Endothelial cell of umbilical vein (primary cell): ENCODE data around the gene ATP8B3. TPM values are rescaled to one million over a fixed set of nuclear protein-coding genes. Genes with fewer than 3 reads are reported as not detected.

Experiments used
- BruUV-seq: library from RNA; stranded (reverse); fragments of 400-500 nt; replicated peaks from 2 replicates; lab custom pipeline; 2021; lab: Mats Ljungman, UMichigan
- CTCF ChIA-PET: fragments of 300-600, 350-600 bp; sonication (Branson Sonifier 250); formaldehyde crosslinking; loops from one replicate; lab custom pipeline; 2021; ENCODE audit warnings: antibody characterized with exemption, inconsistent platforms; lab: Charles Lee
- POLR2A ChIA-PET: fragments of 300-600, 350-600 bp; sonication (Branson Sonifier 250); formaldehyde crosslinking; loops from one replicate; lab custom pipeline; 2021; ENCODE audit warnings: antibody characterized with exemption, inconsistent platforms; lab: Charles Lee
- DNase-seq: peaks from one replicate; pipeline ENCODE4 v3.0.0-alpha.2; 2011; ENCODE audit warnings: low read depth, low spot score
- FAIRE-seq: peaks from 2 replicates; lab custom pipeline; 2011; peaks lifted over from hg19 to GRCh38; lab: Jason Lieb, UNC
- H2AFZ ChIP-seq: 2 replicates; pipeline ENCODE4 v1.6.0; 2012; ENCODE audit warnings: low read depth, low read length, control low read depth, inconsistent platforms
- H3K27ac ChIP-seq: 2 replicates; pipeline ENCODE4 v1.5.1; 2011; ENCODE audit warnings: low read depth, mild to moderate bottlenecking, control low read depth, low read length, moderate library complexity; ENCODE audit not compliant: insufficient read depth
- H3K27me3 ChIP-seq, 2 experiments: 2 replicates each; pipeline versions ENCODE4 v1.6.0 to v1.6.1; 2011; ENCODE audit warnings: low read length in 2 of 2, mixed read lengths in 1 of 2; ENCODE audit not compliant: control insufficient read depth in 2 of 2, insufficient read depth in 2 of 2
- H3K36me3 ChIP-seq, 2 experiments: 2 replicates in 1 of 2; 3 replicates in 1 of 2; pipeline ENCODE4 v1.5.1; 2011; ENCODE audit warnings: low read length in 2 of 2, mild to moderate bottlenecking in 1 of 2, moderate library complexity in 1 of 2; ENCODE audit not compliant: control insufficient read depth in 2 of 2, insufficient read depth in 2 of 2; ENCODE audit errors: extremely low read depth in 1 of 2
- H3K4me1 ChIP-seq: 3 replicates; pipeline ENCODE4 v1.5.1; 2011; ENCODE audit warnings: mild to moderate bottlenecking, low read length; ENCODE audit not compliant: control insufficient read depth, insufficient read depth; ENCODE audit errors: extremely low read depth
- H3K4me2 ChIP-seq: 2 replicates; pipeline ENCODE4 v1.6.1; 2011; ENCODE audit warnings: low read length, control low read depth, mixed read lengths; ENCODE audit not compliant: insufficient read depth
- H3K4me3 ChIP-seq, 3 experiments: fragments of 200-600 bp in 1 of 3; sonication (generic), shearing (Covaris generic) in 1 of 3; replicated peaks in 1 of 3; 2 replicates each; pipeline ENCODE4 v1.5.1; 2011 to 2016; ENCODE audit warnings: control low read depth in 3 of 3, low read length in 3 of 3, mild to moderate bottlenecking in 2 of 3, inconsistent platforms in 1 of 3, low read depth in 1 of 3, moderate library complexity in 1 of 3; ENCODE audit not compliant: insufficient read depth in 1 of 3
- H3K79me2 ChIP-seq: 2 replicates; pipeline ENCODE4 v1.6.0; 2012; ENCODE audit warnings: low read length, inconsistent platforms; ENCODE audit not compliant: control insufficient read depth, insufficient read depth
- H3K9ac ChIP-seq: replicated peaks from 2 replicates; pipeline ENCODE3; 2011; ENCODE audit warnings: low read length, control low read depth; ENCODE audit not compliant: insufficient read depth; ENCODE audit errors: extremely low read depth
- H3K9me1 ChIP-seq: replicated peaks from 3 replicates; pipeline ENCODE4 v1.6.0; 2011; ENCODE audit warnings: mild to moderate bottlenecking, low read length; ENCODE audit not compliant: control insufficient read depth, insufficient read depth; ENCODE audit errors: extremely low read depth
- H3K9me3 ChIP-seq: replicated peaks from 2 replicates; pipeline ENCODE4 v1.5.1; 2012; ENCODE audit warnings: low read length, inconsistent platforms; ENCODE audit not compliant: control insufficient read depth, insufficient read depth
- H4K20me1 ChIP-seq: replicated peaks from 2 replicates; pipeline ENCODE3; 2011; ENCODE audit warnings: mild to moderate bottlenecking, low read length; ENCODE audit not compliant: control insufficient read depth, insufficient read depth; ENCODE audit errors: extremely low read depth
- EZH2 ChIP-seq: IDR thresholded peaks from 2 replicates; pipeline ENCODE4 v1.6.1; 2012; ENCODE audit warnings: borderline replicate concordance, low read depth, mild to moderate bottlenecking, moderate library complexity, low read length, inconsistent platforms; ENCODE audit not compliant: severe bottlenecking
- FOS ChIP-seq: IDR thresholded peaks from 2 replicates; pipeline ENCODE4 v1.6.1; 2011; ENCODE audit warnings: mild to moderate bottlenecking, low read length, moderate library complexity, borderline replicate concordance; ENCODE audit not compliant: insufficient read depth
- GATA2 ChIP-seq: IDR thresholded peaks from 2 replicates; pipeline ENCODE4 v1.7.0; 2011; ENCODE audit warnings: low read depth, mild to moderate bottlenecking, moderate library complexity, mixed read lengths, low read length; ENCODE audit not compliant: insufficient read length, insufficient read depth
- JUN ChIP-seq: IDR thresholded peaks from 2 replicates; pipeline ENCODE4 v1.6.1; 2011; ENCODE audit warnings: borderline replicate concordance, low read depth; ENCODE audit not compliant: insufficient read length, insufficient read depth
- MYC ChIP-seq: IDR thresholded peaks from one replicate; pipeline ENCODE4 v1.6.1; 2011; ENCODE audit warnings: mild to moderate bottlenecking, low read depth, low read length
- POLR2A ChIP-seq: IDR thresholded peaks from 2 replicates; pipeline ENCODE4 v1.6.1; 2012; ENCODE audit warnings: low read depth, mild to moderate bottlenecking, control low read depth, low read length
- POLR2AphosphoS5 ChIP-seq: IDR thresholded peaks from 2 replicates; pipeline ENCODE4 v1.6.1; 2012; ENCODE audit warnings: low read depth, mild to moderate bottlenecking, control low read depth, low read length, moderate library complexity; ENCODE audit not compliant: insufficient read depth
- dilution Hi-C: fragments of 300-500 bp; cut with MboI; formaldehyde crosslinking; loops from one replicate; pipeline ENCODE4 v1.15.0; 2019; ENCODE audit warnings: low sequenced_read_pairs; ENCODE audit not compliant: extremely low pct_ligation_motif_present
- intact Hi-C: fragments of 100-400 bp; cut with micrococcal nuclease; formaldehyde crosslinking; loops from one replicate; pipeline ENCODE4 v1.10.0; 2022
- polyA plus RNA-seq, 4 experiments: library from polyadenylated mRNA; depleted of rRNA in 3 of 4; stranded (reverse) in 3 of 4; unstranded in 1 of 4; fragments of >200 nt; gene quantifications; 2 replicates each; pipeline versions ENCODE4 v1.2.1 to v1.2.3, GENCODE V29; 2011 to 2012; ENCODE audit warnings: missing spikeins in 1 of 4
- total RNA-seq: library from RNA; stranded (reverse); gene quantifications from 2 replicates; pipeline ENCODE4 v1.2.3, GENCODE V29; 2021
- TF ChIP-seq, protein P1 (sequence below): IDR thresholded peaks from 2 replicates; pipeline ENCODE4 v1.6.1; 2011; ENCODE audit not compliant: insufficient read depth, insufficient read length
- TF ChIP-seq, protein P2 (sequence below), 2 donors: IDR thresholded peaks; 1 replicate in 1 of 2; 2 replicates in 1 of 2; pipeline ENCODE4 v1.5.1; 2011; ENCODE audit warnings: low read length in 2 of 2, mild to moderate bottlenecking in 2 of 2, moderate library complexity in 2 of 2, control low read depth in 1 of 2, inconsistent platforms in 1 of 2, low read depth in 1 of 2; ENCODE audit not compliant: insufficient read depth in 1 of 2; ENCODE audit errors: extremely low read depth in 1 of 2

The ATP8B3 gene
- total and polyA plus RNA-seq, 2 donors (not counting 3 experiments of a cell fraction or from before 2014, with no cell fraction given): 1.1 to 7.3 TPM

DNA sequence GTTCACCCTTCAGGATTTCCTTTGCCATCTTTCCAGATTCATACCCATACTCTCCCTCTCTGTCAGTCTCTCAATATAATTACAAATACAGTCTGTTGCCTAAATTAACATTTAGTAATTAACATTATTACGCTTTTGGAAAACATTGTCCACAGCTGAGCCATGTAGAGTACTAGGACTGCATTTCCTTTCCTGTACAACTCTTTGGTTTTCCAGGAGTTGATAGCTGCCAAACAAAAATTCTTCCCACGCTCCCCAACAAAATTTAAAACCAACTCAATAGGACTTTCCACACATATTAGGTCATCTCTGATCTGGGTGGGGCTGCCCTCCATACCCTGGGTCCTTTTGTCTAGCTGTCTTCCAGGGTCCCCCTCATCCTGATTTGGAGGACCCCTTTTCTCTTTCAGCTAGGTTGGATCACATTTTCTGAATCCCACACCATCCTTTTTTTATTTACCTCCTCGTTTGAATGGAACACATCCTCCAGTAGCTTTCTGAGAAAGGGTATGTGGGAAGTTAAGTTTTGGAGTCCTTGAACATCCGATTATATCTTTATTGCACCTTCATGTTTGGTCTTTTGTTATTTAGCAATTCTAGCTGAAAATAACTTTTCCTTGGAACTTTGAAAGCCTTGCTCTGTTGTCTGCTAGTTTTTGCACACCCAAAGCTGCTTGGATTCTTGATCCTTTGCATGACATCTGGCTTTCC is 41.1 kb downstream of the ATP8B3 start:
- POLR2A ChIA-PET: no interaction called here
- H3K27me3 ChIP-seq: peaks cover 23 to 24% of the 10 kb centered on the region in 2 experiments

More for the DNA sequence above, 41.1 kb downstream of the ATP8B3 start:
- dilution Hi-C loops: no loop called here
- H3K9ac ChIP-seq: no peak overlapping the region
- CTCF ChIA-PET: interaction anchor here (0.9 to 4.6 kb wide), 6 partner anchors 11 to 225 kb away, joined by 3 to 29 read pairs (median 9); no protein-coding TSS in a partner anchor
- TF ChIP-seq JUN (no peak), EZH2 (no peak), GATA2 (no peak), POLR2A (no peak), FOS (no peak), POLR2AphosphoS5 (no peak), MYC (no peak)
- TF ChIP-seq, protein P1, sequence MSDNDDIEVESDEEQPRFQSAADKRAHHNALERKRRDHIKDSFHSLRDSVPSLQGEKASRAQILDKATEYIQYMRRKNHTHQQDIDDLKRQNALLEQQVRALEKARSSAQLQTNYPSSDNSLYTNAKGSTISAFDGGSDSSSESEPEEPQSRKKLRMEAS: no peak
- TF ChIP-seq, protein P2, sequence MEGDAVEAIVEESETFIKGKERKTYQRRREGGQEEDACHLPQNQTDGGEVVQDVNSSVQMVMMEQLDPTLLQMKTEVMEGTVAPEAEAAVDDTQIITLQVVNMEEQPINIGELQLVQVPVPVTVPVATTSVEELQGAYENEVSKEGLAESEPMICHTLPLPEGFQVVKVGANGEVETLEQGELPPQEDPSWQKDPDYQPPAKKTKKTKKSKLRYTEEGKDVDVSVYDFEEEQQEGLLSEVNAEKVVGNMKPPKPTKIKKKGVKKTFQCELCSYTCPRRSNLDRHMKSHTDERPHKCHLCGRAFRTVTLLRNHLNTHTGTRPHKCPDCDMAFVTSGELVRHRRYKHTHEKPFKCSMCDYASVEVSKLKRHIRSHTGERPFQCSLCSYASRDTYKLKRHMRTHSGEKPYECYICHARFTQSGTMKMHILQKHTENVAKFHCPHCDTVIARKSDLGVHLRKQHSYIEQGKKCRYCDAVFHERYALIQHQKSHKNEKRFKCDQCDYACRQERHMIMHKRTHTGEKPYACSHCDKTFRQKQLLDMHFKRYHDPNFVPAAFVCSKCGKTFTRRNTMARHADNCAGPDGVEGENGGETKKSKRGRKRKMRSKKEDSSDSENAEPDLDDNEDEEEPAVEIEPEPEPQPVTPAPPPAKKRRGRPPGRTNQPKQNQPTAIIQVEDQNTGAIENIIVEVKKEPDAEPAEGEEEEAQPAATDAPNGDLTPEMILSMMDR (IDR thresholded peaks at IDR 0.05; ENCODE audit: extremely low read depth in 1 of 2, insufficient read depth in 1 of 2, low read depth in 1 of 2, low read length in 2 of 2): no peak
- no peaks in the 10 kb centered on the region for H3K9me1 ChIP-seq
- BruUV-seq: no TSS peak
- H3K4me1 ChIP-seq: no peaks in the 10 kb centered on the region
- no peaks in the 10 kb centered on the region for H3K9me3 ChIP-seq
- FAIRE-seq (no peak), DNase-seq (no peak)
- intact Hi-C loops: no loop called here
- no peaks in the 10 kb centered on the region for H3K79me2 ChIP-seq
- H3K27ac ChIP-seq: no peak overlapping the region
- no peaks in the 10 kb centered on the region for H4K20me1 ChIP-seq
- no peak overlapping the region for H2AFZ ChIP-seq
- H3K36me3 ChIP-seq: no peaks in the 10 kb centered on the region
- no peak overlapping the region for H3K4me3 ChIP-seq
- no peak overlapping the region for H3K4me2 ChIP-seq
